Fibroblast of lung (primary cell): ENCODE results near the gene PRDX2. TPM values are rescaled to one million over a fixed set of nuclear protein-coding genes. Genes with fewer than 3 reads are reported as not detected.

ENCODE experiments used
- DNase-seq, 2 donors: peaks; one replicate each; pipeline versions ENCODE4 v3.0.0 to v3.0.0-alpha.2; 2010; ENCODE audit warnings: low read depth in 2 of 2
- H2AFZ ChIP-seq: 2 replicates; pipeline ENCODE4 v1.5.1; 2012; ENCODE audit warnings: low read length, control low read depth, inconsistent platforms
- H3K27ac ChIP-seq: 2 replicates; pipeline ENCODE4 v1.5.1; 2011; ENCODE audit warnings: low read length, control low read depth; ENCODE audit not compliant: insufficient read depth
- H3K27me3 ChIP-seq: 2 replicates; pipeline ENCODE4 v1.5.1; 2011; ENCODE audit warnings: mild to moderate bottlenecking, low read length; ENCODE audit not compliant: control insufficient read depth, insufficient read depth
- H3K36me3 ChIP-seq: 2 replicates; pipeline ENCODE4 v1.5.1; 2011; ENCODE audit warnings: low read length; ENCODE audit not compliant: control insufficient read depth, insufficient read depth
- H3K4me1 ChIP-seq: 2 replicates; pipeline ENCODE4 v1.5.1; 2011; ENCODE audit warnings: low read length; ENCODE audit not compliant: control insufficient read depth, insufficient read depth; ENCODE audit errors: extremely low read depth
- H3K4me2 ChIP-seq: 2 replicates; pipeline ENCODE4 v1.5.1; 2011; ENCODE audit warnings: low read length, control low read depth; ENCODE audit not compliant: insufficient read depth; ENCODE audit errors: extremely low read depth
- H3K4me3 ChIP-seq, 4 experiments: fragments of 200-600 bp in 1 of 4; sonication (generic) in 1 of 4; replicated peaks in 1 of 4; 2 replicates each; pipeline ENCODE4 v1.5.1; 2011 to 2016; ENCODE audit warnings: low read length in 4 of 4, low read depth in 3 of 4, mild to moderate bottlenecking in 3 of 4, control low read depth in 2 of 4, inconsistent platforms in 1 of 4, mixed read lengths in 1 of 4; ENCODE audit not compliant: insufficient read depth in 1 of 4; ENCODE audit errors: control extremely low read depth in 1 of 4
- H3K79me2 ChIP-seq: 2 replicates; pipeline ENCODE4 v1.5.1; 2012; ENCODE audit warnings: mild to moderate bottlenecking, low read length, inconsistent platforms; ENCODE audit not compliant: control insufficient read depth, insufficient read depth
- H3K9ac ChIP-seq: 2 replicates; pipeline ENCODE4 v1.5.1; 2011; ENCODE audit warnings: mild to moderate bottlenecking, low read length, control low read depth; ENCODE audit not compliant: insufficient read depth
- H3K9me3 ChIP-seq: 2 replicates; pipeline ENCODE4 v1.5.1; 2012; ENCODE audit warnings: low read depth, low read length; ENCODE audit not compliant: control insufficient read depth, insufficient read depth
- H4K20me1 ChIP-seq: 2 replicates; pipeline ENCODE4 v1.5.1; 2011; ENCODE audit warnings: low read length; ENCODE audit not compliant: control insufficient read depth, insufficient read depth; ENCODE audit errors: extremely low read depth
- EZH2 ChIP-seq: IDR thresholded peaks from 2 replicates; pipeline ENCODE4 v1.5.1; 2012; ENCODE audit warnings: low read length, control low read depth, mild to moderate bottlenecking; ENCODE audit errors: missing control alignments
- polyA plus RNA-seq, 2 donors: library from polyadenylated mRNA; depleted of rRNA in 1 of 2; stranded (reverse) in 1 of 2; unstranded in 1 of 2; fragments of >200 nt; gene quantifications; 2 replicates each; pipeline ENCODE4 v1.2.1, GENCODE V29; 2011 to 2012; ENCODE audit warnings: missing spikeins in 1 of 2
- total RNA-seq: library from RNA; depleted of rRNA; stranded (reverse); fragments of >200 nt; gene quantifications from 2 replicates; pipeline ENCODE4 v1.2.1, GENCODE V29; 2014
- TF ChIP-seq, protein P1 (sequence below), 2 donors: IDR thresholded peaks in 1 of 2; conservative IDR thresholded peaks in 1 of 2; 1 replicate in 1 of 2; 2 replicates in 1 of 2; pipeline ENCODE4 v1.5.1; 2011 to 2012; ENCODE audit warnings: low read length in 2 of 2, control low read depth in 1 of 2, inconsistent platforms in 1 of 2, low read depth in 1 of 2, mild to moderate bottlenecking in 1 of 2

PRDX2 gene
- total and polyA plus RNA-seq, 2 donors (not counting 1 experiment from before 2014, with no cell fraction given), result 186 to 228 TPM

DNA sequence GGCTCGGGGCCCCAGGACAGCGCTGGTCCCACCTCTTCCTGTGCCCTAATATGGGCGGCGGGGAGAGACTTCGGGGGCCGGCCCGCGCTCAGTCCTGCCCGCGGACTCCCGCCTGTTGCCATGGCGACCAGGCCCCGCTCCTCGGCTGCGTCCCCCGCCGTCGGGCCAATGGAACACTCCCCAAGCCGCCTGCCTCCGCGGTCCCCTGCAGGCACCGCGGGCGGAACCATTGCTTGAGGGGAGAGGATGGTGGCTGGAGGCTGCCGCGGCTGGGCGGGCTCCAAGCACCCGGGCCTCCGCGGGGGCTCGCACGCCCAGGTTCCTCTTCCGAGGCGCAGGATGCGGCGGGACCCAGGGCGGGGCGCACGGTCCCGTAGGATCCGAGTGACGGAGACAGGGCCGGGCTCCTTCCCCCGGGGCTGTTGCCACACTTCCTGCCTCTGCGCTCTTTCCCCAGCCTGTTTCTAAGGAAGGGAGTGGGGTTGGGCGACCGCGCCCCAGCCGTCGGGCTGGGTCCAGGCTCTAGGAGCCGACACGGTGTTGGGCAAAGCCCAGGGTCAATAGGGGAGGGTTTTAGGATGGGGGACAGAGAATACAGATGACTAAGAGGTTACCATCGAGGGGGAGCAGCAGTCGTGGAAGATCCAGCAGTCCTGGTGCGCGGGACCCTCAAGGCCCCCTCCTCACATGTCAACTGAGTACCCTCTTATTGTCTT, 11.5 kb downstream of the PRDX2 start:
- Histone ChIP-seq H3K9ac (peak overlapping the region; percentile 81), H3K4me3 (peak overlapping the region; percentile 1 to 96 (median 36)), H4K20me1 (no peaks in the 10 kb centered on the region), H3K4me1 (peaks cover 25% of the 10 kb centered on the region), H3K27me3 (no peaks in the 10 kb centered on the region), H3K4me2 (peak overlapping the region; percentile 97), H3K27ac (peak overlapping the region; percentile 97), H2AFZ (no peak overlapping the region), H3K36me3 (peaks cover 2% of the 10 kb centered on the region), H3K79me2 (peaks cover 20% of the 10 kb centered on the region), H3K9me3 (no peaks in the 10 kb centered on the region)
- peak; percentile 96 for DNase-seq
- TF ChIP-seq, protein P1, sequence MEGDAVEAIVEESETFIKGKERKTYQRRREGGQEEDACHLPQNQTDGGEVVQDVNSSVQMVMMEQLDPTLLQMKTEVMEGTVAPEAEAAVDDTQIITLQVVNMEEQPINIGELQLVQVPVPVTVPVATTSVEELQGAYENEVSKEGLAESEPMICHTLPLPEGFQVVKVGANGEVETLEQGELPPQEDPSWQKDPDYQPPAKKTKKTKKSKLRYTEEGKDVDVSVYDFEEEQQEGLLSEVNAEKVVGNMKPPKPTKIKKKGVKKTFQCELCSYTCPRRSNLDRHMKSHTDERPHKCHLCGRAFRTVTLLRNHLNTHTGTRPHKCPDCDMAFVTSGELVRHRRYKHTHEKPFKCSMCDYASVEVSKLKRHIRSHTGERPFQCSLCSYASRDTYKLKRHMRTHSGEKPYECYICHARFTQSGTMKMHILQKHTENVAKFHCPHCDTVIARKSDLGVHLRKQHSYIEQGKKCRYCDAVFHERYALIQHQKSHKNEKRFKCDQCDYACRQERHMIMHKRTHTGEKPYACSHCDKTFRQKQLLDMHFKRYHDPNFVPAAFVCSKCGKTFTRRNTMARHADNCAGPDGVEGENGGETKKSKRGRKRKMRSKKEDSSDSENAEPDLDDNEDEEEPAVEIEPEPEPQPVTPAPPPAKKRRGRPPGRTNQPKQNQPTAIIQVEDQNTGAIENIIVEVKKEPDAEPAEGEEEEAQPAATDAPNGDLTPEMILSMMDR (conservative IDR thresholded peaks at IDR 0.05 in 1 of 2, IDR thresholded peaks at IDR 0.05 in 1 of 2; ENCODE audit: low read depth in 1 of 2, low read length in 2 of 2), result no peak
- no peak for TF ChIP-seq EZH2

DNA sequence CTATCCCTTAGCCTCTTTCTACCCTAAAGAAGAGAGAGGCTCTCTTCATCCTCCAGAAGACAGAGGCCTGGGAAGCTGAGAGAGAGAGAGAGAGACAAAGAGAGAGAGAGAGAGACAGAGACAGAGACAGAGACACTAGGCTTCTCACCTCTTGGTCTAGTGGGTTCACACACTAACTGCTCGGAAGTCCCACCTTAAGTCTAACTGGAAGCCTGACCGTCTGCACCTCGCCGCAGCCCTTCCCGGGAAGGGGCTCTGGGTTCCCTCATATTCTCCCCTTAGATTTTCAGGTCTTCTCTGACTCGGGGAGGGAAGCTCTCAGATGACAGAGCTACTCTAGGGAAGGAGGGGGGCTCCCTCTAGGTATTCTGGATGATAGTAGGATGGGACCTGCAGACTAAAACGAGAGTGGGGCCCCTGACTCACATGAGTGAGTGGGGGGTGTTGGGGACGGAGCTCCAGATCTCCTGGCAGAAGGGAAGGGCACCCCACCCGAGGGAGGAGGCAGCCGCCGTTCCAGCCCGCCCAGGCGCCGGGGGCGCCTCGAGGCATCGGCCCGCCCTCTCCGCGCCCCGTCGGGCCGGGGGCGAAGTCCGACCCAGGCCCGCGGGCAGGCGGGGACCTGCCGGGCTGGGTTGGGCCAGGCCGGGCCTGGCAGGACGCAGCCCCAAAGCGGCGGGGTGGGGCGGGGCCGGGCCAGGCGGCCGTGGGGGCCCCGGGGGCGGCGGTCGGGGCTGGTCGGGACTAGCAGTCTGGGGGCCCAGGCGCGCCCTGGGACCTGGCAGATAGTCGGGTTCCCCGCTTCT, 12.3 kb downstream of the PRDX2 start:
- Histone ChIP-seq H4K20me1 (no peaks in the 10 kb centered on the region), H3K79me2 (peaks cover 20% of the 10 kb centered on the region), H3K9me3 (no peaks in the 10 kb centered on the region), H3K27me3 (no peaks in the 10 kb centered on the region), H2AFZ (no peak overlapping the region), H3K36me3 (peaks cover 2% of the 10 kb centered on the region), H3K4me3 (peak overlapping the region; percentile 17 to 96 (median 33)), H3K9ac (peak overlapping the region; percentile 81), H3K4me2 (peak overlapping the region; percentile 97), H3K4me1 (peaks cover 25% of the 10 kb centered on the region), H3K27ac (peak overlapping the region; percentile 97)
- TF ChIP-seq, protein P1 (conservative IDR thresholded peaks at IDR 0.05 in 1 of 2, IDR thresholded peaks at IDR 0.05 in 1 of 2; ENCODE audit: low read depth in 1 of 2, low read length in 2 of 2), result no peak
- no peak for TF ChIP-seq EZH2
- no peak for DNase-seq

GRCh38 chr19:12788682-12789097, 12.9 kb downstream of the PRDX2 start:
- Histone ChIP-seq H3K27ac (peak overlapping the region; percentile 97), H3K4me3 (peak overlapping the region; percentile 17 to 96 (median 33)), H2AFZ (no peak overlapping the region), H3K4me2 (peak overlapping the region; percentile 76), H4K20me1 (no peaks in the 10 kb centered on the region), H3K9ac (peak overlapping the region; percentile 75), H3K9me3 (no peaks in the 10 kb centered on the region), H3K79me2 (peaks cover 20% of the 10 kb centered on the region), H3K36me3 (peaks cover 2% of the 10 kb centered on the region), H3K4me1 (peaks cover 30% of the 10 kb centered on the region), H3K27me3 (no peaks in the 10 kb centered on the region)
- no peak for TF ChIP-seq EZH2
- TF ChIP-seq, protein P1 (conservative IDR thresholded peaks at IDR 0.05 in 1 of 2, IDR thresholded peaks at IDR 0.05 in 1 of 2; ENCODE audit: low read depth in 1 of 2, low read length in 2 of 2), result no peak
- peak in 1 of 2 donors; percentile 63 for DNase-seq
